ENCODE results near the gene SIM2.

GRCh38 chr21:36738489-36739126 is 39.7 kb downstream of the SIM2 start:
- TF ChIP-seq CTCF (conservative IDR thresholded peaks at IDR 0.05 in 1 of 2, IDR thresholded peaks at IDR 0.05 in 1 of 2; ENCODE audit: low read depth in 1 of 2, low read length in 2 of 2) = no peak
- TF ChIP-seq EZH2 (IDR thresholded peaks at IDR 0.05; ENCODE audit: low read length, missing control alignments) = no peak
